ENCODE data around the gene RREB1. TPM values are rescaled to one million over a fixed set of nuclear protein-coding genes. Genes with fewer than 3 reads are reported as not detected.

Gene RREB1
- total and polyA plus RNA-seq, 12 donors, result 3.0 to 47.1 (median 36.1) TPM

- ATAC-seq (no peak), DNase-seq (no peak)
- no peak for TF ChIP-seq CTCF (IDR thresholded peaks at IDR 0.05)
- WGBS, 2 donors, result 71 to 78% methylated on average over 2 of the region's 2 CpGs
- no peak overlapping the region for H3K4me3 ChIP-seq
- peaks cover 0 to 54% (median 18%) of the 10 kb centered on the region in 9 donors for H3K36me3 ChIP-seq
- intact Hi-C loops (cut with DNase I), result loop anchor here in 2 of 10 donors (5.0 to 10.0 kb wide), 2 partner anchors 329 to 331 kb away; no protein-coding TSS in a partner anchor
- H3K9me3 ChIP-seq, result no peaks in the 10 kb centered on the region
- H3K4me1 ChIP-seq, result peaks cover 0 to 15% (median 0%) of the 10 kb centered on the region in 9 donors
- H3K27me3 ChIP-seq, result no peaks in the 10 kb centered on the region
- H3K27ac ChIP-seq, result no peak overlapping the region
Measured at GRCh38 chr6:7283676-7284075, 175.9 kb downstream of the RREB1 start.

GRCh38 chr6:7285416-7285815 is 177.7 kb downstream of the RREB1 start:
- 95 to 96% methylated on average over 6 of the region's 6 CpGs for WGBS, 2 donors
- ATAC-seq (no peak), DNase-seq (no peak)
- no peak overlapping the region for H3K4me3 ChIP-seq
- no peaks in the 10 kb centered on the region for H3K27me3 ChIP-seq
- TF ChIP-seq CTCF (IDR thresholded peaks at IDR 0.05), result no peak
- intact Hi-C loops (cut with DNase I), result loop anchor here in 1 of 10 donors (10.0 kb wide), 1 partner anchor 329 kb away; no protein-coding TSS in a partner anchor
- H3K4me1 ChIP-seq, result peaks cover 0 to 12% (median 0%) of the 10 kb centered on the region in 9 donors
- H3K27ac ChIP-seq, result no peak overlapping the region
- H3K36me3 ChIP-seq, result peaks cover 0 to 72% (median 30%) of the 10 kb centered on the region in 9 donors
- H3K9me3 ChIP-seq, result no peaks in the 10 kb centered on the region

- no peak overlapping the region for H3K27ac ChIP-seq
- H3K4me3 ChIP-seq, result no peak overlapping the region
- no peak for TF ChIP-seq CTCF (IDR thresholded peaks at IDR 0.05)
- 90 to 98% methylated on average over 1 of the region's 1 CpG for WGBS, 2 donors
- intact Hi-C loops (cut with DNase I), result loop anchor here in 1 of 10 donors (10.0 kb wide), 1 partner anchor 115 kb away; no protein-coding TSS in a partner anchor
- ATAC-seq, result no peak
- H3K27me3 ChIP-seq, result no peaks in the 10 kb centered on the region
- DNase-seq, result no peak
- H3K9me3 ChIP-seq, result no peaks in the 10 kb centered on the region
- H3K4me1 ChIP-seq, result peaks cover 0 to 11% (median 0%) of the 10 kb centered on the region in 9 donors
- peaks cover 0 to 100% (median 35%) of the 10 kb centered on the region in 9 donors for H3K36me3 ChIP-seq
Measured at GRCh38 chr6:7290079-7290478, 182.3 kb downstream of the RREB1 start.

GRCh38 chr6:7292596-7293255 is 185.0 kb downstream of the RREB1 start:
- ATAC-seq, result peak in 4 of 8 donors; percentile 48 to 91 (median 64)
- peak overlapping the region in 6 of 10 donors; percentile 28 to 53 (median 42) for H3K27ac ChIP-seq
- H3K36me3 ChIP-seq, result peaks cover 0 to 100% (median 47%) of the 10 kb centered on the region in 9 donors

More at GRCh38 chr6:7292596-7293255, 185.0 kb downstream of the RREB1 start:
- DNase-seq, result no peak
- no peak for TF ChIP-seq CTCF (IDR thresholded peaks at IDR 0.05)
- no peaks in the 10 kb centered on the region for H3K9me3 ChIP-seq
- H3K4me1 ChIP-seq, result peaks cover 0 to 11% (median 0%) of the 10 kb centered on the region in 9 donors
- H3K27me3 ChIP-seq, result no peaks in the 10 kb centered on the region
- H3K4me3 ChIP-seq, result no peak overlapping the region
- WGBS, 2 donors, result 71 to 73% methylated on average over 6 of the region's 6 CpGs
- intact Hi-C loops (cut with DNase I), result loop anchor here in 1 of 10 donors (10.0 kb wide), 1 partner anchor 112 kb away; no protein-coding TSS in a partner anchor

Measured in heart right ventricle (tissue), 16 donors.